HEK293 (cell line): ENCODE results near the gene DDAH1.

Source experiments
- GLIS1 ChIP-seq: fragments of 450-650 bp; formaldehyde crosslinking; IDR thresholded peaks from 2 replicates; pipeline ENCODE4 v1.5.1; 2016; ENCODE audit warnings: missing biosample characterization, missing genetic modification characterization
- HOXD13 ChIP-seq: sonication (generic); formaldehyde crosslinking; IDR thresholded peaks from 2 replicates; pipeline ENCODE4 v1.8.0; 2022; ENCODE audit warnings: missing genetic modification reagents, borderline replicate concordance
- INSM2 ChIP-seq: fragments of 450-650 bp; formaldehyde crosslinking; IDR thresholded peaks from 2 replicates; pipeline ENCODE4 v1.5.1; 2016; ENCODE audit warnings: missing biosample characterization, missing genetic modification characterization
- KLF10 ChIP-seq: fragments of 450-650 bp; IDR thresholded peaks from 2 replicates; pipeline ENCODE4 v1.5.1; 2018; ENCODE audit warnings: missing biosample characterization, mild to moderate bottlenecking, missing genetic modification characterization
- KLF16 ChIP-seq: fragments of 450-650 bp; formaldehyde crosslinking; IDR thresholded peaks from 2 replicates; pipeline ENCODE4 v1.5.1; 2017; ENCODE audit warnings: missing biosample characterization, missing genetic modification characterization
- KLF7 ChIP-seq: fragments of 450-650 bp; formaldehyde crosslinking; IDR thresholded peaks from 2 replicates; pipeline ENCODE4 v1.5.1; 2016; ENCODE audit warnings: missing biosample characterization, missing genetic modification characterization, borderline replicate concordance
- REPIN1 ChIP-seq: fragments of 450-650 bp; formaldehyde crosslinking; IDR thresholded peaks from 2 replicates; pipeline ENCODE4 v1.5.1; 2017; ENCODE audit warnings: missing biosample characterization, missing genetic modification characterization, low read depth
- SP3 ChIP-seq: fragments of 450-650 bp; formaldehyde crosslinking; IDR thresholded peaks from 2 replicates; pipeline ENCODE4 v1.5.1; 2016; ENCODE audit warnings: missing biosample characterization, missing genetic modification characterization
- WT1 ChIP-seq: fragments of 450-650 bp; formaldehyde crosslinking; IDR thresholded peaks from 2 replicates; pipeline ENCODE4 v1.5.1; 2016; ENCODE audit warnings: missing biosample characterization, missing genetic modification characterization
- ZNF18 ChIP-seq: fragments of 450-650 bp; formaldehyde crosslinking; IDR thresholded peaks from 2 replicates; pipeline ENCODE4 v1.5.1; 2016; ENCODE audit warnings: missing biosample characterization, missing genetic modification characterization
- ZNF19 ChIP-seq: fragments of 450-650 bp; formaldehyde crosslinking; IDR thresholded peaks from 2 replicates; pipeline ENCODE4; 2016; ENCODE audit warnings: missing biosample characterization, missing genetic modification characterization, low read depth
- ZNF2 ChIP-seq: fragments of 450-650 bp; formaldehyde crosslinking; IDR thresholded peaks from 2 replicates; pipeline ENCODE4 v1.5.1; 2016; ENCODE audit warnings: missing biosample characterization, missing genetic modification characterization
- ZNF302 ChIP-seq: fragments of 450-650 bp; formaldehyde crosslinking; IDR thresholded peaks from 2 replicates; pipeline ENCODE4 v1.5.1; 2016; ENCODE audit warnings: missing biosample characterization, missing genetic modification characterization, low read depth
- ZNF394 ChIP-seq: fragments of 450-650 bp; formaldehyde crosslinking; IDR thresholded peaks from 2 replicates; pipeline ENCODE4 v1.5.1; 2016; ENCODE audit warnings: missing biosample characterization, missing genetic modification characterization, mild to moderate bottlenecking, moderate library complexity, borderline replicate concordance
- ZNF416 ChIP-seq: fragments of 450-650 bp; formaldehyde crosslinking; IDR thresholded peaks from 2 replicates; pipeline ENCODE4 v1.5.1; 2016; ENCODE audit warnings: missing biosample characterization, missing genetic modification characterization
- ZNF423 ChIP-seq: fragments of 450-650 bp; formaldehyde crosslinking; IDR thresholded peaks from 2 replicates; pipeline ENCODE4 v1.5.1; 2016; ENCODE audit warnings: missing biosample characterization, missing genetic modification characterization
- ZNF510 ChIP-seq: fragments of 450-650 bp; formaldehyde crosslinking; IDR thresholded peaks from 2 replicates; pipeline ENCODE4 v1.5.1; 2018; ENCODE audit warnings: mild to moderate bottlenecking, missing genetic modification characterization, missing biosample characterization; ENCODE audit not compliant: insufficient replicate concordance
- ZNF561 ChIP-seq: fragments of 450-650 bp; IDR thresholded peaks from 2 replicates; pipeline ENCODE4 v1.5.1; 2018; ENCODE audit warnings: missing biosample characterization, missing genetic modification characterization, borderline replicate concordance
- ZNF623 ChIP-seq: fragments of 450-650 bp; formaldehyde crosslinking; IDR thresholded peaks from 2 replicates; pipeline ENCODE4 v1.5.1; 2016; ENCODE audit warnings: missing biosample characterization, missing genetic modification characterization
- ZNF624 ChIP-seq: fragments of 450-650 bp; formaldehyde crosslinking; IDR thresholded peaks from 2 replicates; pipeline ENCODE4 v1.5.1; 2017; ENCODE audit warnings: missing biosample characterization, missing genetic modification characterization
- ZNF626 ChIP-seq: fragments of 450-650 bp; sonication (Bioruptor Pico); formaldehyde crosslinking; IDR thresholded peaks from 2 replicates; pipeline ENCODE4 v1.5.1; 2018; ENCODE audit warnings: missing biosample characterization, missing genetic modification characterization, inconsistent platforms
- ZNF843 ChIP-seq: fragments of 450-650 bp; formaldehyde crosslinking; IDR thresholded peaks from 2 replicates; pipeline ENCODE4 v1.5.1; 2016; ENCODE audit warnings: missing biosample characterization, missing genetic modification characterization
- TF ChIP-seq, protein P1 (sequence below): fragments of 450-650 bp; formaldehyde crosslinking; IDR thresholded peaks from 2 replicates; pipeline ENCODE4 v1.5.1; 2016; ENCODE audit warnings: missing biosample characterization, missing genetic modification characterization, borderline replicate concordance
- TF ChIP-seq, protein P2 (sequence below): fragments of 450-650 bp; formaldehyde crosslinking; IDR thresholded peaks from 2 replicates; pipeline ENCODE4 v1.5.1; 2016; ENCODE audit warnings: missing biosample characterization, missing genetic modification characterization
- TF ChIP-seq, protein P3 (sequence below): fragments of 450-650 bp; formaldehyde crosslinking; conservative IDR thresholded peaks from 2 replicates; pipeline ENCODE4 v1.5.1; 2016; ENCODE audit warnings: low read depth, missing biosample characterization, missing genetic modification characterization
- TF ChIP-seq, protein P4 (sequence below): fragments of 450-650 bp; formaldehyde crosslinking; IDR thresholded peaks from 2 replicates; pipeline ENCODE4 v1.5.1; 2017; ENCODE audit warnings: missing biosample characterization, missing genetic modification characterization

DDAH1 gene

DNA sequence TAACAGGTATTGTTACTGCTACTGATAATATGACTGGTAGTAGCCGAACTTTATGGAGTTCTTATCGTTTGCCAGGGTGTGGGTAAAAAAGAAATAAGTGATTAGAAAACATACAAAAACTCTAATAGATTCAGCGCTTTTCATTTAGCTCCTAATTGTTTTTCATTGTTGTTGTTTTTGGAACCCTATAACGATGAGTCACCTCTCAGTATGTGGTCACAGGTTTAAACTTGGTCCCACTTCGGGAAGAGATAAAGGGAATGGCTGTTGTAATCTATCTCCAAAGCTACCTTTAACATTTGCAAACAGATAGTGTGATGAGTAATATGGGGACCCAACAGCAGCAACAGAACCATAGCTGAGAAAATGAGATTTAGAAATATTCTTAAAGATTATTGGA, 125.9 kb downstream of the DDAH1 start (continued):
- TF ChIP-seq KLF7 (no peak), INSM2 (tag by site-specific recombination) (no peak; the same call in 1 of the 2 replicates), KLF10 (peak; percentile 58; the same call in 1 of the 2 replicates), ZNF19 (no peak), ZNF2 (tag by site-specific recombination) (0 out of 2 replicates have a peak, but pooled peaks have one; percentile 41), ZNF624 (no peak), ZNF302 (no peak), ZNF394 (peak; percentile 52; the same call in 1 of the 2 replicates), ZNF510 (tag by site-specific recombination) (no peak), ZNF843 (tag by site-specific recombination) (peak; percentile 72), REPIN1 (tag by site-specific recombination) (0 out of 2 replicates have a peak, but pooled peaks have one; percentile 48), GLIS1 (tag by site-specific recombination) (peak; percentile 85), ZNF416 (tag by site-specific recombination) (no peak), ZNF623 (tag by site-specific recombination) (peak; percentile 9; the same call in 1 of the 2 replicates), ZNF18 (no peak), ZNF423 (no peak), ZNF561 (peak; percentile 71; the same call in 1 of the 2 replicates), SP3 (tag by site-specific recombination) (no peak), HOXD13 (CRISPR knock-in tag) (no peak), KLF16 (tag by site-specific recombination) (0 out of 2 replicates have a peak, but pooled peaks have one; percentile 8), WT1 (tag by site-specific recombination) (peak; percentile 44; the same call in 1 of the 2 replicates), ZNF626 (tag by site-specific recombination) (peak; percentile 41; the same call in 1 of the 2 replicates)
- TF ChIP-seq, protein P1, sequence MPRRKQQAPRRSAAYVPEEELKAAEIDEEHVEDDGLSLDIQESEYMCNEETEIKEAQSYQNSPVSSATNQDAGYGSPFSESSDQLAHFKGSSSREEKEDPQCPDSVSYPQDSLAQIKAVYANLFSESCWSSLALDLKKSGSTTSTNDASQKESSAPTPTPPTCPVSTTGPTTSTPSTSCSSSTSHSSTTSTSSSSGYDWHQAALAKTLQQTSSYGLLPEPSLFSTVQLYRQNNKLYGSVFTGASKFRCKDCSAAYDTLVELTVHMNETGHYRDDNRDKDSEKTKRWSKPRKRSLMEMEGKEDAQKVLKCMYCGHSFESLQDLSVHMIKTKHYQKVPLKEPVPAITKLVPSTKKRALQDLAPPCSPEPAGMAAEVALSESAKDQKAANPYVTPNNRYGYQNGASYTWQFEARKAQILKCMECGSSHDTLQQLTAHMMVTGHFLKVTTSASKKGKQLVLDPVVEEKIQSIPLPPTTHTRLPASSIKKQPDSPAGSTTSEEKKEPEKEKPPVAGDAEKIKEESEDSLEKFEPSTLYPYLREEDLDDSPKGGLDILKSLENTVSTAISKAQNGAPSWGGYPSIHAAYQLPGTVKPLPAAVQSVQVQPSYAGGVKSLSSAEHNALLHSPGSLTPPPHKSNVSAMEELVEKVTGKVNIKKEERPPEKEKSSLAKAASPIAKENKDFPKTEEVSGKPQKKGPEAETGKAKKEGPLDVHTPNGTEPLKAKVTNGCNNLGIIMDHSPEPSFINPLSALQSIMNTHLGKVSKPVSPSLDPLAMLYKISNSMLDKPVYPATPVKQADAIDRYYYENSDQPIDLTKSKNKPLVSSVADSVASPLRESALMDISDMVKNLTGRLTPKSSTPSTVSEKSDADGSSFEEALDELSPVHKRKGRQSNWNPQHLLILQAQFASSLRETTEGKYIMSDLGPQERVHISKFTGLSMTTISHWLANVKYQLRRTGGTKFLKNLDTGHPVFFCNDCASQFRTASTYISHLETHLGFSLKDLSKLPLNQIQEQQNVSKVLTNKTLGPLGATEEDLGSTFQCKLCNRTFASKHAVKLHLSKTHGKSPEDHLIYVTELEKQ (tag by site-specific recombination): peak; percentile 77; the same call in 1 of the 2 replicates
- TF ChIP-seq, protein P2, sequence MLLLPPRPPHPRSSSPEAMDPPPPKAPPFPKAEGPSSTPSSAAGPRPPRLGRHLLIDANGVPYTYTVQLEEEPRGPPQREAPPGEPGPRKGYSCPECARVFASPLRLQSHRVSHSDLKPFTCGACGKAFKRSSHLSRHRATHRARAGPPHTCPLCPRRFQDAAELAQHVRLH (tag by site-specific recombination): 0 out of 2 replicates have a peak, but pooled peaks have one; percentile 38
- TF ChIP-seq, protein P3, sequence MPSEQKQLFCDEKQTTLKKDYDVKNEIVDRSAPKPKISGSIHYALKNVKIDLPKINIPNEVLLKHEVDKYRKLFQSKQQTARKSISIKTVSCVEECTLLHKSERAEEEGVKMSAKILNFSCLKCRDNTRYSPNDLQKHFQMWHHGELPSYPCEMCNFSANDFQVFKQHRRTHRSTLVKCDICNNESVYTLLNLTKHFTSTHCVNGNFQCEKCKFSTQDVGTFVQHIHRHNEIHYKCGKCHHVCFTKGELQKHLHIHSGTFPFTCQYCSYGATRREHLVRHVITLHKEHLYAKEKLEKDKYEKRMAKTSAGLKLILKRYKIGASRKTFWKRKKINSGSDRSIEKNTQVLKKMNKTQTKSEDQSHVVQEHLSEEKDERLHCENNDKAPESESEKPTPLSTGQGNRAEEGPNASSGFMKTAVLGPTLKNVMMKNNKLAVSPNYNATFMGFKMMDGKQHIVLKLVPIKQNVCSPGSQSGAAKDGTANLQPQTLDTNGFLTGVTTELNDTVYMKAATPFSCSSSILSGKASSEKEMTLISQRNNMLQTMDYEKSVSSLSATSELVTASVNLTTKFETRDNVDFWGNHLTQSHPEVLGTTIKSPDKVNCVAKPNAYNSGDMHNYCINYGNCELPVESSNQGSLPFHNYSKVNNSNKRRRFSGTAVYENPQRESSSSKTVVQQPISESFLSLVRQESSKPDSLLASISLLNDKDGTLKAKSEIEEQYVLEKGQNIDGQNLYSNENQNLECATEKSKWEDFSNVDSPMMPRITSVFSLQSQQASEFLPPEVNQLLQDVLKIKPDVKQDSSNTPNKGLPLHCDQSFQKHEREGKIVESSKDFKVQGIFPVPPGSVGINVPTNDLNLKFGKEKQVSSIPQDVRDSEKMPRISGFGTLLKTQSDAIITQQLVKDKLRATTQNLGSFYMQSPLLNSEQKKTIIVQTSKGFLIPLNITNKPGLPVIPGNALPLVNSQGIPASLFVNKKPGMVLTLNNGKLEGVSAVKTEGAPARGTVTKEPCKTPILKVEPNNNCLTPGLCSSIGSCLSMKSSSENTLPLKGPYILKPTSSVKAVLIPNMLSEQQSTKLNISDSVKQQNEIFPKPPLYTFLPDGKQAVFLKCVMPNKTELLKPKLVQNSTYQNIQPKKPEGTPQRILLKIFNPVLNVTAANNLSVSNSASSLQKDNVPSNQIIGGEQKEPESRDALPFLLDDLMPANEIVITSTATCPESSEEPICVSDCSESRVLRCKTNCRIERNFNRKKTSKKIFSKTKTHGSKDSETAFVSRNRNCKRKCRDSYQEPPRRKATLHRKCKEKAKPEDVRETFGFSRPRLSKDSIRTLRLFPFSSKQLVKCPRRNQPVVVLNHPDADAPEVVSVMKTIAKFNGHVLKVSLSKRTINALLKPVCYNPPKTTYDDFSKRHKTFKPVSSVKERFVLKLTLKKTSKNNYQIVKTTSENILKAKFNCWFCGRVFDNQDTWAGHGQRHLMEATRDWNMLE (tag by site-specific recombination): peak; percentile 49; the same call in 1 of the 2 replicates
- TF ChIP-seq, protein P4, sequence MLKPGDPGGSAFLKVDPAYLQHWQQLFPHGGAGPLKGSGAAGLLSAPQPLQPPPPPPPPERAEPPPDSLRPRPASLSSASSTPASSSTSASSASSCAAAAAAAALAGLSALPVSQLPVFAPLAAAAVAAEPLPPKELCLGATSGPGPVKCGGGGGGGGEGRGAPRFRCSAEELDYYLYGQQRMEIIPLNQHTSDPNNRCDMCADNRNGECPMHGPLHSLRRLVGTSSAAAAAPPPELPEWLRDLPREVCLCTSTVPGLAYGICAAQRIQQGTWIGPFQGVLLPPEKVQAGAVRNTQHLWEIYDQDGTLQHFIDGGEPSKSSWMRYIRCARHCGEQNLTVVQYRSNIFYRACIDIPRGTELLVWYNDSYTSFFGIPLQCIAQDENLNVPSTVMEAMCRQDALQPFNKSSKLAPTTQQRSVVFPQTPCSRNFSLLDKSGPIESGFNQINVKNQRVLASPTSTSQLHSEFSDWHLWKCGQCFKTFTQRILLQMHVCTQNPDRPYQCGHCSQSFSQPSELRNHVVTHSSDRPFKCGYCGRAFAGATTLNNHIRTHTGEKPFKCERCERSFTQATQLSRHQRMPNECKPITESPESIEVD (tag by site-specific recombination): peak; percentile 95
